HG02798 (cell line): Measurements from ENCODE around the gene HNRNPU.
"Not testable (repeated sequence)": the region's sequence is repeated elsewhere in the genome, so short reads cannot be mapped to it uniquely, and the experiment has no call there.

ENCODE experiments used
- ATAC-seq: cut with Tn5 transposase; IDR thresholded peaks from one replicate; pipeline ENCODE4 v1.9.1; 2021; ENCODE audit warnings: mild to moderate bottlenecking; ENCODE audit not compliant: unreplicated experiment, poor library complexity

The HNRNPU gene

GRCh38 chr1:244843148-244843978 lies 21.0 kb downstream of the HNRNPU start:
- ATAC-seq = no peak

GRCh38 chr1:244841273-244841927 lies 22.9 kb downstream of the HNRNPU start:
- ATAC-seq = no peak

- ATAC-seq = no peak
Observed at GRCh38 chr1:244840219-244840794, 24.0 kb downstream of the HNRNPU start.

GRCh38 chr1:244839656-244840055 lies 24.7 kb downstream of the HNRNPU start:
- no peak for ATAC-seq

GRCh38 chr1:244837597-244838258 lies 26.6 kb downstream of the HNRNPU start:
- ATAC-seq = no peak

- ATAC-seq = no peak
Observed at GRCh38 chr1:244836584-244836983, 27.8 kb downstream of the HNRNPU start.

GRCh38 chr1:244836135-244836521 lies 28.2 kb downstream of the HNRNPU start:
- no peak for ATAC-seq

- ATAC-seq = peak; percentile 76
Observed at GRCh38 chr1:244835276-244836134, 28.8 kb downstream of the HNRNPU start, which contains the start of gene COX20. Gene COX20 (plus strand): TSS chr1:244835658. CDS start chr1:244835715, 57 bp downstream.

GRCh38 chr1:244834543-244835275 lies 29.6 kb downstream of the HNRNPU start:
- ATAC-seq = peak; percentile 73

GRCh38 chr1:244833734-244834542 lies 30.4 kb downstream of the HNRNPU start:
- ATAC-seq = no peak

- not testable (repeated sequence) for ATAC-seq
Observed at GRCh38 chr1:244833260-244833659, 31.1 kb downstream of the HNRNPU start.

GRCh38 chr1:244830639-244831038 lies 33.7 kb downstream of the HNRNPU start:
- no peak for ATAC-seq

- ATAC-seq = no peak
Observed at GRCh38 chr1:244826712-244827111, 37.6 kb downstream of the HNRNPU start.

GRCh38 chr1:244822878-244823277 lies 41.5 kb downstream of the HNRNPU start:
- ATAC-seq = no peak

- no peak for ATAC-seq
Observed at GRCh38 chr1:244821134-244821533, 43.2 kb downstream of the HNRNPU start.

GRCh38 chr1:244820131-244820530 lies 44.2 kb downstream of the HNRNPU start:
- ATAC-seq = no peak

GRCh38 chr1:244817415-244817894 lies 46.9 kb downstream of the HNRNPU start:
- no peak for ATAC-seq

GRCh38 chr1:244815600-244816099 lies 48.7 kb downstream of the HNRNPU start:
- no peak for ATAC-seq
